Stimulated activated CD4-positive, alpha-beta T cell treated with anti-CD3 and anti-CD28 coated beads, Interleukin-15, amount 100 ng/mL, for 24 hours (primary cell): Measurements from ENCODE around the gene CEACAM16.
"Not testable (repeated sequence)": the region's sequence is repeated elsewhere in the genome, so short reads cannot be mapped to it uniquely, and the experiment has no call there.

ENCODE experiments used
- DNase-seq: peaks from one replicate; pipeline ENCODE4 v3.0.0-alpha.2; 2020

The CEACAM16 gene

DNA sequence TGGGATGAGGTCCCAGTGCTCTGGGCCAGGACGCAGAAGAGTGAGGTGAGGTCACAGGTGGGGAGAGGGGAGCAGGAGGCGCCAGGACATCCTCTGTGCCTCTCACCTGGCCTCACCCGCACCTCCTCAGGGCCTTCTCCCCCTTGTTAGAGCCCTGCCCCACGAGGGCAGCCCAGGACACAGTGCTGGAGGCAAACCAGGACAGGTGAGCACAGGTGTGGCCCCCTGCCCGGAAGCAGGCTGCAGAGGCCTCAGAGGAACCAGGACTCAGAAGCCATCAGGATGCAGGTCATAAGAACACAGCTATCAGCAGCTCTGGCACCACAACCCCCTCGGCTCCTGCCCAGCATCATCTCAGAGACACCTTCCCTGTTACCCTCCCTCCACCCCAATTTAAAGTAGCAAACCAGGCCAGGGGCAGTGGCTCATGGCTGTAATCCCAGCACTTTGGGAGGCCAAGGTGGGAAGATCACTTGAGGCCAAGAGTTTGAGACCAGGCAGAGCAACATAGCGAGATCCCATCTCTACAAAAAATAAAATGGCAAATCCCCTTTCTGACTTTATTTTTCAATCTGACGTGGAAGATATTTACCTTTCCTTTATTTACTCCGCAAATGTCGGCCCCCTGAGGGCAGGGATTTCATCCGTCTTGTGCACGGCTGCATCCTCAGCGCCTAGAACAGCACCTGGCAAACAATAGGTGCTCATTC, at the start of gene CEACAM16:
CEACAM16 (plus strand) TSS at position 660 of the 710 bp plus-strand sequence. CDS start 2,306 bp downstream, outside the sequence.
- no peak for DNase-seq

DNA sequence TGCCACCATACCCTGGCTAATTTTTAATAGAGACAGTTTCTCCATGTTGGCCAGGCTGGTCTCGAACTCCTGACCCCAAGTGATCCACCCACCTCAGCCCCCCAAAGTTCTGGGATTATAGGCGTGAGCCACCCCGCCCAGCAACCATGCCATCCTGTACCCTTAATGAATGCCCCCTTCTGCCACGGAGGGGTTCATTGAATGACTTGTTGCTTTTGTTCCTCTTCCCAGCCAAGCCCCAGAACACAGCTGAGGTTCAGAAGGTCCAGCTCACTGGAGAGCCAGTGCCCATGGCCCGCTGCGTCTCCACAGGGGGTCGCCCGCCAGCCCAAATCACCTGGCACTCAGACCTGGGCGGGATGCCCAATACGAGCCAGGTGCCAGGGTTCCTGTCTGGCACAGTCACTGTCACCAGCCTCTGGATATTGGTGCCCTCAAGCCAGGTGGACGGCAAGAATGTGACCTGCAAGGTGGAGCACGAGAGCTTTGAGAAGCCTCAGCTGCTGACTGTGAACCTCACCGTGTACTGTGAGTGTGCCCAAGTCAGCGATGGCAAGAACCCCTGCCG, 49.3 kb upstream of the CEACAM16 start:
- no peak for DNase-seq

- DNase-seq, result no peak
These were observed 45.6 kb upstream of the CEACAM16 start for GRCh38 chr19:44653343-44653742.

- DNase-seq, result peak; percentile 81
These were observed 44.8 kb upstream of the CEACAM16 start for GRCh38 chr19:44653977-44654774.

- peak; percentile 81 for DNase-seq
These were observed 41.6 kb upstream of the CEACAM16 start for GRCh38 chr19:44657211-44657921.

GRCh38 chr19:44658069-44658733, 40.8 kb upstream of the CEACAM16 start:
- no peak for DNase-seq

DNA sequence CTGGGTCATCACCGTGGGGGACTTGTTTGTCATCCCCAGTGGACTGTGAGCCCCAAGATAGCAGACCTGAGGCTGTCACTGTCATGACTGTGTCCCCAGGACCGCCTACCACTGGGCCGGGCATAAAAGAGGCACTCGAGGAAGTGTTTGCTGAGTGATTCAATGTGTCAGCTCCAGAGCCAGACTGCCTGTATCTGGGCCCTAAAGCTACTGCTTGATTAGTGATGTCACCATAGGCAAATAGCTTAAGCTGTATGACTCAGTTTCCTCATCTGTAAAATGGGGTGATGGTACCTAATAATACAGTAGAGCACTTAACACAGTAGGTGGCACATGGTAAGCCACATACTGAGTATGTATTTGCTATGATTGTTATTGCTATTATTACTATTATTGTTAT, 38.9 kb upstream of the CEACAM16 start:
- DNase-seq, result no peak

GRCh38 chr19:44661205-44661604, 37.7 kb upstream of the CEACAM16 start:
- no peak for DNase-seq

GRCh38 chr19:44661904-44662303, 37.0 kb upstream of the CEACAM16 start:
- no peak for DNase-seq

- DNase-seq, result no peak
These were observed 36.1 kb upstream of the CEACAM16 start for GRCh38 chr19:44662691-44663385.

DNA sequence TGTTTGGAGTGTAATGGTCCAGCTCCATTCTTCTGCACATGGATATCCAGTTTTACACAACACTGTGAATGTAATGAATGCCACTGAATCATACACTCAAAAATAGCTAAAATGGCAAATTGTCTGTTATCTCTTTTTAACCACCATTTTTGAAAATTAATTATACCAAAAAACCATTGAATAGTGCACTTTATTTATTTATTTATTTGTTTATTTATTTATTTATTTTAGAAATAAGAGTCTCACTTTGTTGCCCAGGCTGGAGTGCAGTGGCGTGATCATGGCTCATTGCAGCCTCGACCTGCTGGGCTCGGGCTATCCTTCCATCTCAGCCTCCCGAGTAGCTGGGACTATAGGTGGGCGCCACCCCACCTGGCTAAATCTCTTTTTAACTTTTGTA, 35.0 kb upstream of the CEACAM16 start:
- DNase-seq, result no peak

- DNase-seq, result no peak
These were observed 34.0 kb upstream of the CEACAM16 start for GRCh38 chr19:44664976-44665375.

GRCh38 chr19:44666852-44667556, 31.9 kb upstream of the CEACAM16 start:
- DNase-seq, result no peak

GRCh38 chr19:44668985-44669764, 29.8 kb upstream of the CEACAM16 start:
- peak; percentile 28 for DNase-seq

GRCh38 chr19:44670027-44670426, 28.9 kb upstream of the CEACAM16 start:
- not testable (repeated sequence) for DNase-seq

GRCh38 chr19:44671400-44671799, 27.6 kb upstream of the CEACAM16 start, which contains the start of gene CEACAM19:
TSS of gene CEACAM19 (plus strand) at chr19:44671482. CDS start at chr19:44671932, 450 bp downstream.
- DNase-seq, result no peak

DNA sequence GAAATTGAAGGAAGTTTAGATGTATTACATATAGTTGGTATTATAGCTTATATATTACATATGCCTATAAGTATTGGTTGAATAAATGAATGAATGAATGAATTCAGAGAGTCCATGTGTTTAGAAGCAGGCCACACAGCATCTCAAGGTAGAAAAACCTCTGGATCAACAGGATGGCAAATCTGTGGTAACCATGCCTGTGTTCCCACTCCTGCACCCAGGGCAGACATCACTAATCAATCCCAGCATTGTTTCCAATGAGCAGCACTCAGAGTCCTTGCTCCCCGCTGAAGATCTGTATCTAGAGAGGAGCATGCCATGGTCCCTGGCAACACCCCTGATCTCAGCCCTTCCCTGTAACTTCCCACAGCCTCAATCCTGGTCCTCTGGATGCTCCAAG, 26.7 kb upstream of the CEACAM16 start:
- no peak for DNase-seq

DNA sequence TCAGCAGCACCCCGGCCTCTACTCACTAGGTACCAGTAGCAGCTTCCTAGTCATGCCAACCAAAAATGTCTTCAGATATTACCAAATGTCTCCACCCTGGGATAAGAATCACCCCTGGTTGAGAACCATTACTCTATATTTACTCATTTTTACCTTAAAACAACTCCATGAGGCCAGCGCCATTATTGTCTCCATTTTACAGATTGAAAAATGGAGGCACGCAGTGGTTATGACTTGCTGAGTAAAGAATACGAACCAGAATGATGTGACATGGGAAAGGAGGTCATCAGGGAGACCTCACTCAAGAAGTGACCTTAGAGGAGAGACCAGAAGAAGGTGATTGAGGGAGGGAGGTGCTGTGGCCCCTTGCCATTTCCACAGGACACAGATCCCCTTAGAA, 25.4 kb upstream of the CEACAM16 start:
- DNase-seq, result no peak

- no peak for DNase-seq
These were observed 23.4 kb upstream of the CEACAM16 start for GRCh38 chr19:44675521-44675920.
